K562 (cell line): ENCODE measurements around the gene MPDZ. TPM values are rescaled to one million over a fixed set of nuclear protein-coding genes. Genes with fewer than 3 reads are reported as not detected.

ENCODE experiments used
- ATAC-seq: fragments of 200-7000 bp; cut with Tn5 transposase; 3 replicates; pipeline ENCODE4 v1.9.1; 2020; ENCODE audit warnings: moderate library complexity
- BruUV-seq: library from RNA; stranded (reverse); fragments of 400-500 nt; replicated peaks from 2 replicates; lab custom pipeline; 2021; lab: Mats Ljungman, UMichigan
- CTCF ChIA-PET: fragments of 300-600 bp; formaldehyde crosslinking; extraction: SDS; loops from one replicate; lab custom pipeline; 2021; ENCODE audit warnings: low intra/inter-chr PET ratio; lab: Yijun Ruan, JAX
- POLR2A ChIA-PET: fragments of 300-600, 350-650 bp; sonication (Branson Sonifier 250); formaldehyde crosslinking; extraction: SDS; loops from one replicate; lab custom pipeline; 2021; ENCODE audit warnings: antibody characterized with exemption, inconsistent platforms; lab: Yijun Ruan, JAX
- DNase-seq, 4 experiments: peaks; one replicate each; pipeline versions ENCODE4 v3.0.0 to v3.0.0-alpha.2; 2011 to 2018; ENCODE audit warnings: low spot score in 3 of 4, mixed read lengths in 3 of 4; ENCODE audit errors: extremely low read depth in 1 of 4
- FAIRE-seq: peaks from 2 replicates; lab custom pipeline; 2011; peaks lifted over from hg19 to GRCh38; lab: Jason Lieb, UNC
- H2AFZ ChIP-seq: 2 replicates; pipeline ENCODE4 v1.6.0; 2011; ENCODE audit warnings: low read depth, low read length, control low read depth, inconsistent platforms
- H3K27ac ChIP-seq: fragments of 200-600 bp; 3 replicates; pipeline ENCODE4 v1.8.0; 2011; ENCODE audit warnings: low read depth, mild to moderate bottlenecking, control low read depth, inconsistent platforms, low read length, moderate library complexity, mixed read lengths; ENCODE audit errors: extremely low read depth
- H3K27me3 ChIP-seq, 2 experiments: fragments of 300-600 bp in 1 of 2; 2 replicates in 1 of 2; 3 replicates in 1 of 2; pipeline versions ENCODE4 v1.6.0 to v1.8.0; 2011; ENCODE audit warnings: inconsistent platforms in 2 of 2, low read length in 2 of 2, mild to moderate bottlenecking in 1 of 2, mixed read lengths in 1 of 2, moderate library complexity in 1 of 2; ENCODE audit not compliant: control insufficient read depth in 2 of 2, insufficient read depth in 2 of 2
- H3K36me3 ChIP-seq: fragments of 300-600 bp; 3 replicates; pipeline ENCODE4 v1.8.0; 2011; ENCODE audit warnings: mild to moderate bottlenecking, low read length, inconsistent platforms; ENCODE audit not compliant: control insufficient read depth, insufficient read depth
- H3K4me1 ChIP-seq, 2 experiments: fragments of 200-600 bp in 1 of 2; replicated peaks in 1 of 2; 2 replicates in 1 of 2; 3 replicates in 1 of 2; pipeline versions ENCODE4 v1.5.1 to v1.8.0; 2011; ENCODE audit warnings: inconsistent platforms in 2 of 2, low read length in 2 of 2, mild to moderate bottlenecking in 1 of 2, mixed read lengths in 1 of 2, moderate library complexity in 1 of 2; ENCODE audit not compliant: control insufficient read depth in 2 of 2, insufficient read depth in 2 of 2
- H3K4me2 ChIP-seq: 2 replicates; pipeline ENCODE4 v1.6.1; 2011; ENCODE audit warnings: low read length, control low read depth, inconsistent platforms, mixed read lengths; ENCODE audit not compliant: insufficient read depth
- H3K4me3 ChIP-seq: fragments of 200-600 bp; sonication (generic), shearing (Covaris generic); 2 replicates; pipeline ENCODE4 v1.5.1; 2016; ENCODE audit warnings: control low read depth, inconsistent platforms
- H3K79me2 ChIP-seq: fragments of 200-600 bp; 3 replicates; pipeline ENCODE4 v1.8.0; 2011; ENCODE audit warnings: low read length, inconsistent platforms; ENCODE audit not compliant: control insufficient read depth, insufficient read depth
- H3K9ac ChIP-seq, 2 experiments: 2 replicates each; pipeline versions ENCODE4 v1.6.0 to v1.6.1; 2011; ENCODE audit warnings: low read depth in 2 of 2, low read length in 2 of 2, control low read depth in 1 of 2, inconsistent platforms in 1 of 2, mild to moderate bottlenecking in 1 of 2, mixed read lengths in 1 of 2; ENCODE audit not compliant: insufficient read depth in 1 of 2
- H3K9me1 ChIP-seq: one replicate; pipeline ENCODE4 v1.6.0; 2011; ENCODE audit warnings: inconsistent platforms, mild to moderate bottlenecking, low read length, moderate library complexity; ENCODE audit not compliant: control insufficient read depth, insufficient read depth
- H3K9me3 ChIP-seq: replicated peaks from 2 replicates; pipeline ENCODE4 v1.5.1; 2011; ENCODE audit warnings: low read depth, low read length, inconsistent platforms; ENCODE audit not compliant: control insufficient read depth, insufficient read depth
- H4K20me1 ChIP-seq: replicated peaks from 2 replicates; pipeline ENCODE4 v1.6.1; 2011; ENCODE audit warnings: low read length, inconsistent platforms, mixed read lengths; ENCODE audit not compliant: control insufficient read depth, insufficient read depth
- ASH1L ChIP-seq: fragments of 450-650 bp; IDR thresholded peaks from 2 replicates; pipeline ENCODE4 v1.6.1; 2018; ENCODE audit warnings: borderline replicate concordance, mild to moderate bottlenecking, low read depth; ENCODE audit not compliant: partially characterized antibody
- CHD4 ChIP-seq: fragments of 200-600 bp; sonication (generic); IDR thresholded peaks from 3 replicates; pipeline ENCODE4 v1.6.1; 2012; ENCODE audit warnings: low read depth, mild to moderate bottlenecking, mixed read lengths, low read length, inconsistent platforms; ENCODE audit not compliant: insufficient read depth, insufficient replicate concordance, poor library complexity, severe bottlenecking
- E4F1 ChIP-seq: fragments of 250-450 bp; sonication (Bioruptor Pico); IDR thresholded peaks from 2 replicates; pipeline ENCODE4 v1.5.0; 2021; ENCODE audit warnings: mild to moderate bottlenecking, borderline replicate concordance
- HBP1 ChIP-seq: fragments of 450-650 bp; formaldehyde crosslinking; IDR thresholded peaks from 2 replicates; pipeline ENCODE4 v1.4.0; 2022; ENCODE audit warnings: missing genetic modification characterization
- MYC ChIP-seq, 2 experiments: fragments of 250-450 bp in 1 of 2; sonication (Bioruptor Pico) in 1 of 2; IDR thresholded peaks; 2 replicates each; pipeline versions ENCODE4 v1.5.1 to v1.6.1; 2012 to 2021; ENCODE audit warnings: low read depth in 2 of 2, borderline replicate concordance in 1 of 2, improper control_type of control experiment in 1 of 2, low read length in 1 of 2, mild to moderate bottlenecking in 1 of 2, moderate library complexity in 1 of 2
- POLR2AphosphoS2 ChIP-seq: IDR thresholded peaks from 2 replicates; pipeline ENCODE4 v1.6.1; 2012; ENCODE audit warnings: low read length, improper control_type of control experiment
- RBM25 ChIP-seq: fragments of 200-400 bp; formaldehyde crosslinking; IDR thresholded peaks from 2 replicates; pipeline ENCODE4 v1.6.1; 2018; ENCODE audit warnings: low read length, low read depth, moderate library complexity; ENCODE audit not compliant: severe bottlenecking
- SRSF3 ChIP-seq: fragments of 200-400 bp; formaldehyde crosslinking; IDR thresholded peaks from 2 replicates; pipeline ENCODE4 v1.6.1; 2016; ENCODE audit warnings: mild to moderate bottlenecking, low read length, moderate library complexity; ENCODE audit not compliant: insufficient read depth
- TAF7 ChIP-seq: fragments of 450-650 bp; IDR thresholded peaks from 2 replicates; pipeline ENCODE4 v1.6.1; 2016; ENCODE audit warnings: missing genetic modification characterization, missing compliant biosample characterization
- ZNF12 ChIP-seq: sonication (generic); formaldehyde crosslinking; IDR thresholded peaks from 2 replicates; pipeline ENCODE4 v1.4.0; 2020; ENCODE audit warnings: mild to moderate bottlenecking, missing genetic modification reagents
- WGBS: fragments of 100-300 bp; shearing (Covaris generic); methylation state at CpG from one replicate; pipeline ENCODE4 v1.1.6; 2016; ENCODE audit warnings: low coverage, mixed read lengths; ENCODE audit not compliant: insufficient coverage; ENCODE audit errors: missing lambda C conversion rate; 5-methylcytosine and 5-hydroxymethylcytosine counted together
- in situ Hi-C: fragments of 300-500 bp; cut with MboI; formaldehyde crosslinking; loops from 4 replicates; pipeline ENCODE4 v1.15.0; 2018; ENCODE audit warnings: inconsistent platforms, mixed read lengths
- intact Hi-C: fragments of 100-400 bp; cut with micrococcal nuclease; formaldehyde crosslinking; loops from 2 replicates; pipeline ENCODE4 v1.14.2; 2022
- polyA plus RNA-seq, 8 experiments: library from polyadenylated mRNA; depleted of rRNA in 4 of 8; stranded (reverse) in 5 of 8; unstranded in 3 of 8; fragments of >200 nt; fragmentation: Nextera tagmentation in 2 of 8; fragmentation: Illumina TruSeq in 1 of 8; extraction: Ambion mirVana in 2 of 8; extraction: Trizol in 1 of 8; gene quantifications; 2 replicates each; pipeline versions ENCODE4 v1.2.1 to v1.2.3, GENCODE V29; 2011 to 2014; ENCODE audit warnings: inconsistent platforms in 1 of 8, missing spikeins in 1 of 8
- total RNA-seq, 7 experiments: library from RNA; depleted of rRNA in 6 of 7; stranded (reverse); fragments of >200 nt in 6 of 7; fragmentation: Illumina TruSeq in 2 of 7; extraction: Trizol in 2 of 7; gene quantifications; 2 replicates each; pipeline versions ENCODE4 v1.2.1 to v1.2.3, GENCODE V29; 2011 to 2021; ENCODE audit warnings: low replicate concordance in 1 of 7

MPDZ gene
- total and polyA plus RNA-seq, 9 of the 15 experiments (the other 6 are each of a cell fraction or from before 2014, with no cell fraction given), result 3.9 to 13.2 (median 5.7) TPM

DNA sequence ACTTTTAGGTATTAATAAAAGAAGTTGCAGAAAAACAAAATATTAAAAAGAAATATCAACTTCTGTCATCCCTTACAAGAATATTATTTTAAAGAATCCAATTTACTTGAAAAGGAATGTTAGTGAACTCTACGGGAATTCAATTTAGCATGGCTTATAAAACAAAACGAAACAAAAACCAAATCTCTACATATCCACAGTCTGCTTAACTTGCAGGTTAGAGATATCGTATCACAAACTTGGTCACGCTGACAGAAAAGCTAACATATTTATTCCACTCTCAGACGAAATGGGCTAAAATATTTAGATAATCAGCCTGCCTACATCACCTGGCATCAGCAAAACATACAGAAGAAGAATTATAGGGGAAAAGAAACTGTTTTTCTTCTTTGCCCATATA lies 92.7 kb downstream of the MPDZ start:
- no peaks in the 10 kb centered on the region for H4K20me1 ChIP-seq
- no peak overlapping the region for H3K4me3 ChIP-seq
- TF ChIP-seq ZNF12 (CRISPR knock-in tag), result no peak
- no peak for TF ChIP-seq CHD4
- TF ChIP-seq MYC (IDR thresholded peaks at IDR 0.05; ENCODE audit: low read depth, low read length), result no peak
- TF ChIP-seq MYC (CRISPR knock-in tag; IDR thresholded peaks at IDR 0.05; ENCODE audit: borderline replicate concordance, low read depth), result no peak
- TF ChIP-seq POLR2AphosphoS2, result no peak
- no peak for TF ChIP-seq E4F1
- TF ChIP-seq HBP1 (CRISPR knock-in tag), result no peak
- TF ChIP-seq SRSF3, result no peak
- TF ChIP-seq ASH1L, result no peak
- no peak for TF ChIP-seq TAF7
- no peak for TF ChIP-seq RBM25
- TF ChIP-seq, all 486 proteins: peak for 0
- H3K36me3 ChIP-seq, result no peaks in the 10 kb centered on the region
- POLR2A ChIA-PET, result no interaction called here
- no peak overlapping the region for H3K27ac ChIP-seq
- CTCF ChIA-PET, result no interaction called here
- in situ Hi-C loops (no loop called here), intact Hi-C loops (no loop called here)
- no peaks in the 10 kb centered on the region for H3K9me1 ChIP-seq
- no peak for FAIRE-seq
- BruUV-seq, result no TSS peak
- H3K4me1 ChIP-seq, result no peaks in the 10 kb centered on the region
- H3K9me3 ChIP-seq, result no peaks in the 10 kb centered on the region
- WGBS, result 52% methylated on average over 5 of the region's 5 CpGs
- H3K9ac ChIP-seq, result no peak overlapping the region
- H2AFZ ChIP-seq, result no peak overlapping the region
- no peak overlapping the region for H3K4me2 ChIP-seq
- H3K79me2 ChIP-seq, result no peaks in the 10 kb centered on the region
- ATAC-seq, result no peak
- no peak for DNase-seq
- no peaks in the 10 kb centered on the region for H3K27me3 ChIP-seq
